HepG2 (cell line): ENCODE measurements around the gene LMAN2. TPM values are rescaled to one million over a fixed set of nuclear protein-coding genes. Genes with fewer than 3 reads are reported as not detected.

Experiments
- ATAC-seq: fragments of 200-7000 bp; cut with Tn5 transposase; 3 replicates; pipeline ENCODE4 v1.9.1; 2020; ENCODE audit warnings: mild to moderate bottlenecking, moderate library complexity
- BruUV-seq: library from RNA; stranded (reverse); fragments of 400-500 nt; replicated peaks from 2 replicates; lab custom pipeline; 2021; lab: Mats Ljungman, UMichigan
- CTCF ChIA-PET: fragments of 300-600 bp; formaldehyde crosslinking; extraction: SDS; loops from one replicate; lab custom pipeline; 2021; ENCODE audit warnings: low total read pairs, inconsistent platforms, low intra/inter-chr PET ratio; lab: Yijun Ruan, JAX
- POLR2A ChIA-PET: fragments of 350-600 bp; sonication (Branson Sonifier 250); formaldehyde crosslinking; loops from one replicate; lab custom pipeline; 2020; ENCODE audit warnings: antibody characterized with exemption, inconsistent platforms; lab: Yijun Ruan, JAX
- DNase-seq: peaks from one replicate; pipeline ENCODE4 v3.0.0-alpha.2; 2015; ENCODE audit warnings: low spot score
- FAIRE-seq: peaks from 3 replicates; lab custom pipeline; 2011; peaks lifted over from hg19 to GRCh38; lab: Jason Lieb, UNC
- H2AFZ ChIP-seq: one replicate; pipeline ENCODE4 v1.6.1; 2011; ENCODE audit warnings: low read length, inconsistent platforms
- H3K27ac ChIP-seq: fragments of 300-600 bp; 3 replicates; pipeline ENCODE4 v1.8.0; 2011; ENCODE audit warnings: mixed run types, mild to moderate bottlenecking, mixed read lengths, low read length, inconsistent platforms; ENCODE audit not compliant: insufficient read depth; ENCODE audit errors: extremely low read length
- H3K27me3 ChIP-seq, 2 experiments: fragments of 200-600 bp in 1 of 2; 2 replicates in 1 of 2; 3 replicates in 1 of 2; pipeline versions ENCODE4 v1.6.0 to v1.8.0; 2011; ENCODE audit warnings: low read length in 2 of 2, mild to moderate bottlenecking in 2 of 2, moderate library complexity in 2 of 2, inconsistent platforms in 1 of 2; ENCODE audit not compliant: insufficient read depth in 2 of 2, control insufficient read depth in 1 of 2
- H3K36me3 ChIP-seq, 2 experiments: fragments of 200-600 bp in 1 of 2; replicated peaks in 1 of 2; 2 replicates in 1 of 2; 3 replicates in 1 of 2; pipeline versions ENCODE4 v1.5.1 to v1.8.0; 2011; ENCODE audit warnings: low read length in 2 of 2, inconsistent platforms in 1 of 2; ENCODE audit not compliant: insufficient read depth in 2 of 2, control insufficient read depth in 1 of 2
- H3K4me1 ChIP-seq: 2 replicates; pipeline ENCODE4 v1.5.1; 2012; ENCODE audit warnings: low read length, inconsistent platforms; ENCODE audit not compliant: insufficient read depth
- H3K4me2 ChIP-seq: 2 replicates; pipeline ENCODE4 v1.6.0; 2011; ENCODE audit warnings: low read depth, low read length, inconsistent platforms
- H3K4me3 ChIP-seq, 3 experiments: fragments of 200-600 bp in 1 of 3; sonication (generic), shearing (Covaris generic) in 1 of 3; replicated peaks in 1 of 3; 2 replicates each; pipeline ENCODE4 v1.5.1; 2011 to 2016; ENCODE audit warnings: low read length in 3 of 3, inconsistent platforms in 2 of 3, low read depth in 2 of 3, mild to moderate bottlenecking in 2 of 3, control low read depth in 1 of 3, mixed read lengths in 1 of 3; ENCODE audit not compliant: insufficient read depth in 1 of 3
- H3K79me2 ChIP-seq: one replicate; pipeline ENCODE4 v1.6.1; 2011; ENCODE audit warnings: low read length, inconsistent platforms; ENCODE audit not compliant: insufficient read depth
- H3K9ac ChIP-seq: 2 replicates; pipeline ENCODE4 v1.6.0; 2011; ENCODE audit warnings: mild to moderate bottlenecking, low read depth, low read length, inconsistent platforms; ENCODE audit not compliant: insufficient read depth
- H3K9me3 ChIP-seq: 2 replicates; pipeline ENCODE4 v1.5.1; 2012; ENCODE audit warnings: mild to moderate bottlenecking, low read length
- H4K20me1 ChIP-seq: 2 replicates; pipeline ENCODE4 v1.6.0; 2011; ENCODE audit warnings: inconsistent platforms, mild to moderate bottlenecking, low read length, moderate library complexity; ENCODE audit not compliant: insufficient read depth
- EEA1 ChIP-seq: sonication (generic); formaldehyde crosslinking; IDR thresholded peaks from 2 replicates; pipeline ENCODE4 v1.5.1; 2020; ENCODE audit warnings: mild to moderate bottlenecking, missing genetic modification reagents, borderline replicate concordance
- GPN1 ChIP-seq: sonication (generic); formaldehyde crosslinking; IDR thresholded peaks from 2 replicates; pipeline ENCODE4 v1.5.1; 2020; ENCODE audit warnings: missing genetic modification reagents, borderline replicate concordance
- GTF2F1 ChIP-seq: fragments of 150-350 bp; IDR thresholded peaks from 2 replicates; pipeline ENCODE4 v1.6.1; 2014; ENCODE audit warnings: low read length
- KMT2A ChIP-seq: sonication (generic); formaldehyde crosslinking; IDR thresholded peaks from 2 replicates; pipeline ENCODE4 v1.4.0; 2020; ENCODE audit warnings: missing genetic modification reagents
- MTA1 ChIP-seq: sonication (generic); formaldehyde crosslinking; IDR thresholded peaks from 2 replicates; pipeline ENCODE4 v1.4.0; 2020; ENCODE audit warnings: missing genetic modification reagents, mild to moderate bottlenecking, borderline replicate concordance
- NFATC3 ChIP-seq: sonication (generic); formaldehyde crosslinking; IDR thresholded peaks from 2 replicates; pipeline ENCODE4 v1.5.1; 2020; ENCODE audit warnings: mild to moderate bottlenecking, missing genetic modification reagents
- SKI ChIP-seq: fragments of 450-650 bp; IDR thresholded peaks from one replicate; pipeline ENCODE4 v1.6.1; 2018; ENCODE audit warnings: mild to moderate bottlenecking; ENCODE audit not compliant: partially characterized antibody
- SMAD9 ChIP-seq: sonication (generic); formaldehyde crosslinking; IDR thresholded peaks from 2 replicates; pipeline ENCODE4 v1.5.1; 2020; ENCODE audit warnings: mild to moderate bottlenecking, missing genetic modification reagents
- ZNF101 ChIP-seq: sonication (generic); formaldehyde crosslinking; IDR thresholded peaks from 2 replicates; pipeline ENCODE4 v1.4.0; 2020; ENCODE audit warnings: mild to moderate bottlenecking, low read depth, missing genetic modification reagents, borderline replicate concordance
- ZNF124 ChIP-seq: sonication (generic); formaldehyde crosslinking; IDR thresholded peaks from 2 replicates; pipeline ENCODE4 v1.4.0; 2020; ENCODE audit warnings: missing genetic modification reagents
- ZNF251 ChIP-seq: sonication (generic); formaldehyde crosslinking; IDR thresholded peaks from 2 replicates; pipeline ENCODE4 v1.9.0; 2021; ENCODE audit warnings: mild to moderate bottlenecking, missing genetic modification reagents
- ZNF30 ChIP-seq: sonication (generic); formaldehyde crosslinking; IDR thresholded peaks from 2 replicates; pipeline ENCODE4 v1.5.0; 2020; ENCODE audit warnings: mild to moderate bottlenecking, missing genetic modification reagents
- ZNF605 ChIP-seq: sonication (generic); formaldehyde crosslinking; IDR thresholded peaks from 2 replicates; pipeline ENCODE4 v1.8.0; 2022; ENCODE audit warnings: mild to moderate bottlenecking, missing genetic modification reagents
- ZSCAN9 ChIP-seq: IDR thresholded peaks from 2 replicates; pipeline ENCODE4 v1.6.1; 2016; ENCODE audit warnings: borderline replicate concordance
- WGBS: methylation state at CpG from one replicate; pipeline ENCODE4 v1.1.6; 2017; ENCODE audit warnings: low lambda C conversion rate; 5-methylcytosine and 5-hydroxymethylcytosine counted together
- in situ Hi-C: cut with HindIII; loops from 2 replicates; pipeline ENCODE4 v1.10.0; 2017; ENCODE audit warnings: low pct_unique_long_range_greater_than_20kb; ENCODE audit not compliant: extremely low pct_ligation_motif_present
- intact Hi-C: fragments of 100-400 bp; cut with micrococcal nuclease; formaldehyde crosslinking; loops from one replicate; pipeline ENCODE4 v1.10.0; 2022; ENCODE audit not compliant: unreplicated experiment
- polyA plus RNA-seq, 8 experiments: library from polyadenylated mRNA; depleted of rRNA in 3 of 8; stranded (reverse) in 7 of 8; unstranded in 1 of 8; fragments of >200 nt; fragmentation: Illumina TruSeq in 4 of 8; extraction: Trizol in 4 of 8; gene quantifications; 2 replicates each; pipeline versions ENCODE4 v1.2.1 to v1.2.3, GENCODE V29; 2011 to 2016; ENCODE audit warnings: low read depth in 4 of 8, missing spikeins in 1 of 8, mixed read lengths in 1 of 8; ENCODE audit not compliant: insufficient read depth in 1 of 8
- total RNA-seq, 5 experiments: library from RNA; depleted of rRNA; stranded (reverse); fragments of >200 nt; fragmentation: Illumina TruSeq; extraction: Trizol; gene quantifications; 2 replicates each; pipeline ENCODE4 v1.2.3, GENCODE V29; 2016; ENCODE audit warnings: low read depth in 1 of 5
- TF ChIP-seq, protein P1 (sequence below): sonication (generic); formaldehyde crosslinking; IDR thresholded peaks from 2 replicates; pipeline ENCODE4 v1.8.0; 2022; ENCODE audit warnings: missing genetic modification reagents, mild to moderate bottlenecking, moderate library complexity, borderline replicate concordance
- TF ChIP-seq, protein P2 (sequence below): sonication (generic); formaldehyde crosslinking; IDR thresholded peaks from 2 replicates; pipeline ENCODE4 v1.4.0; 2020; ENCODE audit warnings: missing genetic modification reagents
- TF ChIP-seq, protein P3 (sequence below): sonication (generic); formaldehyde crosslinking; IDR thresholded peaks from 2 replicates; pipeline ENCODE4 v1.5.0; 2020; ENCODE audit warnings: mild to moderate bottlenecking, missing genetic modification reagents, moderate library complexity
- TF ChIP-seq, protein P4 (sequence below): sonication (generic); formaldehyde crosslinking; IDR thresholded peaks from 2 replicates; pipeline ENCODE4 v1.8.1; 2022; ENCODE audit warnings: low read depth, mild to moderate bottlenecking, missing genetic modification reagents

Gene LMAN2
- total and polyA plus RNA-seq, 2 of the 13 experiments (the other 11 are each of a cell fraction or from before 2014, with no cell fraction given) = 191 to 197 TPM

DNA sequence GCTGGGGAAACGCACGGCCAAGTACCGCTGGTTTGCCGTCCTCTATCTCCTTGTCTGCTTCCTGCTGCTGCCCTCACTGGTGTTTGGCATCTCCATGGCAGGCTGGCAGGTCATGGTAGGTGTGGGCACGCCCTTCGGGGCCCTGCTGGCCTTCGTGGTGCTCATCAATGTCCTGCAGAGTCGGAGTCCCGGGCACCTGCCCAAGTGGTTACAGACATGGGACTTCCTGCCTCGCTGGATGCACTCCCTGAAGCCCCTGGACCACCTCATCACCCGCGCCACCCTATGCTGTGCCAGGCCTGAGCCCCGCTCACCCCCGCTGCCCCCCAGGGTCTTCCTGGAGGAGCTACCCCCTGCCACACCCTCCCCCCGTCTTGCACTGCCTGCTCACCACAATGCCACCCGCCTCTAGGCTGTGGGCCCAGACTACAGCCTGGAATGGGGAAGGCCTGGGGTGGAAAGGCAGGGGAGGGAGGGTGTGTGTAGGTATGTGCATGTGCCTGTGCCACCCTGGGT, 46.5 kb upstream of the LMAN2 start:
- no peaks in the 10 kb centered on the region for H3K79me2 ChIP-seq
- no peak overlapping the region for H3K4me2 ChIP-seq
- no peak for TF ChIP-seq ZNF124 (CRISPR knock-in tag)
- no peak for TF ChIP-seq NFATC3 (CRISPR knock-in tag)
- TF ChIP-seq EEA1 (CRISPR knock-in tag) = no peak
- no peak for TF ChIP-seq GPN1 (CRISPR knock-in tag)
- TF ChIP-seq MTA1 = no peak
- TF ChIP-seq, protein P1, sequence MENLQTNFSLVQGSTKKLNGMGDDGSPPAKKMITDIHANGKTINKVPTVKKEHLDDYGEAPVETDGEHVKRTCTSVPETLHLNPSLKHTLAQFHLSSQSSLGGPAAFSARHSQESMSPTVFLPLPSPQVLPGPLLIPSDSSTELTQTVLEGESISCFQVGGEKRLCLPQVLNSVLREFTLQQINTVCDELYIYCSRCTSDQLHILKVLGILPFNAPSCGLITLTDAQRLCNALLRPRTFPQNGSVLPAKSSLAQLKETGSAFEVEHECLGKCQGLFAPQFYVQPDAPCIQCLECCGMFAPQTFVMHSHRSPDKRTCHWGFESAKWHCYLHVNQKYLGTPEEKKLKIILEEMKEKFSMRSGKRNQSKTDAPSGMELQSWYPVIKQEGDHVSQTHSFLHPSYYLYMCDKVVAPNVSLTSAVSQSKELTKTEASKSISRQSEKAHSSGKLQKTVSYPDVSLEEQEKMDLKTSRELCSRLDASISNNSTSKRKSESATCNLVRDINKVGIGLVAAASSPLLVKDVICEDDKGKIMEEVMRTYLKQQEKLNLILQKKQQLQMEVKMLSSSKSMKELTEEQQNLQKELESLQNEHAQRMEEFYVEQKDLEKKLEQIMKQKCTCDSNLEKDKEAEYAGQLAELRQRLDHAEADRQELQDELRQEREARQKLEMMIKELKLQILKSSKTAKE = no peak
- TF ChIP-seq KMT2A (CRISPR knock-in tag) = no peak
- TF ChIP-seq ZNF251 = no peak
- TF ChIP-seq GTF2F1 = no peak
- TF ChIP-seq, protein P2, sequence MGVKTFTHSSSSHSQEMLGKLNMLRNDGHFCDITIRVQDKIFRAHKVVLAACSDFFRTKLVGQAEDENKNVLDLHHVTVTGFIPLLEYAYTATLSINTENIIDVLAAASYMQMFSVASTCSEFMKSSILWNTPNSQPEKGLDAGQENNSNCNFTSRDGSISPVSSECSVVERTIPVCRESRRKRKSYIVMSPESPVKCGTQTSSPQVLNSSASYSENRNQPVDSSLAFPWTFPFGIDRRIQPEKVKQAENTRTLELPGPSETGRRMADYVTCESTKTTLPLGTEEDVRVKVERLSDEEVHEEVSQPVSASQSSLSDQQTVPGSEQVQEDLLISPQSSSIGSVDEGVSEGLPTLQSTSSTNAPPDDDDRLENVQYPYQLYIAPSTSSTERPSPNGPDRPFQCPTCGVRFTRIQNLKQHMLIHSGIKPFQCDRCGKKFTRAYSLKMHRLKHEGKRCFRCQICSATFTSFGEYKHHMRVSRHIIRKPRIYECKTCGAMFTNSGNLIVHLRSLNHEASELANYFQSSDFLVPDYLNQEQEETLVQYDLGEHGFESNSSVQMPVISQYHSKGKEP (CRISPR knock-in tag) = no peak
- TF ChIP-seq SMAD9 (CRISPR knock-in tag) = no peak
- no peak for TF ChIP-seq ZNF30 (CRISPR knock-in tag)
- TF ChIP-seq, protein P3, sequence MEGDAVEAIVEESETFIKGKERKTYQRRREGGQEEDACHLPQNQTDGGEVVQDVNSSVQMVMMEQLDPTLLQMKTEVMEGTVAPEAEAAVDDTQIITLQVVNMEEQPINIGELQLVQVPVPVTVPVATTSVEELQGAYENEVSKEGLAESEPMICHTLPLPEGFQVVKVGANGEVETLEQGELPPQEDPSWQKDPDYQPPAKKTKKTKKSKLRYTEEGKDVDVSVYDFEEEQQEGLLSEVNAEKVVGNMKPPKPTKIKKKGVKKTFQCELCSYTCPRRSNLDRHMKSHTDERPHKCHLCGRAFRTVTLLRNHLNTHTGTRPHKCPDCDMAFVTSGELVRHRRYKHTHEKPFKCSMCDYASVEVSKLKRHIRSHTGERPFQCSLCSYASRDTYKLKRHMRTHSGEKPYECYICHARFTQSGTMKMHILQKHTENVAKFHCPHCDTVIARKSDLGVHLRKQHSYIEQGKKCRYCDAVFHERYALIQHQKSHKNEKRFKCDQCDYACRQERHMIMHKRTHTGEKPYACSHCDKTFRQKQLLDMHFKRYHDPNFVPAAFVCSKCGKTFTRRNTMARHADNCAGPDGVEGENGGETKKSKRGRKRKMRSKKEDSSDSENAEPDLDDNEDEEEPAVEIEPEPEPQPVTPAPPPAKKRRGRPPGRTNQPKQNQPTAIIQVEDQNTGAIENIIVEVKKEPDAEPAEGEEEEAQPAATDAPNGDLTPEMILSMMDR = no peak
- TF ChIP-seq, protein P4, sequence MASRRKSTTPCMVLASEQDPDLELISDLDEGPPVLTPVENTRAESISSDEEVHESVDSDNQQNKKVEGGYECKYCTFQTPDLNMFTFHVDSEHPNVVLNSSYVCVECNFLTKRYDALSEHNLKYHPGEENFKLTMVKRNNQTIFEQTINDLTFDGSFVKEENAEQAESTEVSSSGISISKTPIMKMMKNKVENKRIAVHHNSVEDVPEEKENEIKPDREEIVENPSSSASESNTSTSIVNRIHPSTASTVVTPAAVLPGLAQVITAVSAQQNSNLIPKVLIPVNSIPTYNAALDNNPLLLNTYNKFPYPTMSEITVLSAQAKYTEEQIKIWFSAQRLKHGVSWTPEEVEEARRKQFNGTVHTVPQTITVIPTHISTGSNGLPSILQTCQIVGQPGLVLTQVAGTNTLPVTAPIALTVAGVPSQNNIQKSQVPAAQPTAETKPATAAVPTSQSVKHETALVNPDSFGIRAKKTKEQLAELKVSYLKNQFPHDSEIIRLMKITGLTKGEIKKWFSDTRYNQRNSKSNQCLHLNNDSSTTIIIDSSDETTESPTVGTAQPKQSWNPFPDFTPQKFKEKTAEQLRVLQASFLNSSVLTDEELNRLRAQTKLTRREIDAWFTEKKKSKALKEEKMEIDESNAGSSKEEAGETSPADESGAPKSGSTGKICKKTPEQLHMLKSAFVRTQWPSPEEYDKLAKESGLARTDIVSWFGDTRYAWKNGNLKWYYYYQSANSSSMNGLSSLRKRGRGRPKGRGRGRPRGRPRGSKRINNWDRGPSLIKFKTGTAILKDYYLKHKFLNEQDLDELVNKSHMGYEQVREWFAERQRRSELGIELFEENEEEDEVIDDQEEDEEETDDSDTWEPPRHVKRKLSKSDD (CRISPR knock-in tag) = no peak
- no peak for TF ChIP-seq ZSCAN9 (CRISPR knock-in tag)
- TF ChIP-seq ZNF605 (CRISPR knock-in tag) = no peak
- no peak for TF ChIP-seq SKI
- TF ChIP-seq ZNF101 (CRISPR knock-in tag) = no peak
- TF ChIP-seq, all 625 proteins: peak for 0
- 25% methylated on average over 13 of the region's 16 CpGs for WGBS
- intact Hi-C loops (no loop called here), in situ Hi-C loops (no loop called here)
- Histone ChIP-seq H3K36me3 (no peaks in the 10 kb centered on the region), H3K27me3 (peaks cover 2 to 40% of the 10 kb centered on the region in 2 experiments; a peak in 3 of 5 replicates), H3K27ac (no peak overlapping the region), H3K9me3 (no peaks in the 10 kb centered on the region), H3K9ac (no peak overlapping the region), H3K4me3 (no peak overlapping the region), H3K4me1 (no peaks in the 10 kb centered on the region), H4K20me1 (no peaks in the 10 kb centered on the region), H2AFZ (no peak overlapping the region)
- ATAC-seq (no peak), FAIRE-seq (no peak), DNase-seq (no peak)
- BruUV-seq = no TSS peak
- ChIA-PET CTCF (no interaction called here), POLR2A (no interaction called here)
